CD8-positive, alpha-beta memory T cell (primary cell): ENCODE data around the gene EEPD1. TPM values are rescaled to one million over a fixed set of nuclear protein-coding genes. Genes with fewer than 3 reads are reported as not detected.
"Not testable (repeated sequence)": the region's sequence is repeated elsewhere in the genome, so short reads cannot be mapped to it uniquely, and the experiment has no call there.

Source experiments
- CTCF ChIA-PET: fragments of 350-600 bp; sonication (Branson Sonifier 250); formaldehyde crosslinking; loops from one replicate; lab custom pipeline; 2021; ENCODE audit warnings: antibody characterized with exemption; lab: Charles Lee
- POLR2A ChIA-PET: fragments of 350-600 bp; sonication (Branson Sonifier 250); formaldehyde crosslinking; loops from one replicate; lab custom pipeline; 2021; ENCODE audit warnings: antibody characterized with exemption; lab: Charles Lee
- DNase-seq, 5 donors: peaks; one replicate each; pipeline versions ENCODE4 v3.0.0 to v3.0.0-alpha.2; 2020 to 2022; ENCODE audit warnings: mixed read lengths in 1 of 5
- H3K27ac ChIP-seq: one replicate; pipeline ENCODE4 v1.7.0; 2013; ENCODE audit warnings: low read depth, mild to moderate bottlenecking, low read length, moderate library complexity
- H3K27me3 ChIP-seq: 2 replicates; pipeline ENCODE4 v1.7.0; 2013; ENCODE audit warnings: low read length, mild to moderate bottlenecking; ENCODE audit not compliant: insufficient read depth, poor library complexity, severe bottlenecking
- H3K36me3 ChIP-seq: 2 replicates; pipeline ENCODE4 v1.7.0; 2013; ENCODE audit warnings: mild to moderate bottlenecking, low read length, moderate library complexity; ENCODE audit not compliant: insufficient read depth
- H3K4me1 ChIP-seq: 2 replicates; pipeline ENCODE4 v1.7.0; 2013; ENCODE audit warnings: mild to moderate bottlenecking, low read length, moderate library complexity; ENCODE audit not compliant: insufficient read depth
- H3K4me3 ChIP-seq: 2 replicates; pipeline ENCODE4 v1.7.0; 2013; ENCODE audit warnings: mild to moderate bottlenecking, low read length
- H3K9me3 ChIP-seq: 2 replicates; pipeline ENCODE4 v1.7.0; 2013; ENCODE audit warnings: mild to moderate bottlenecking, low read length
- H3K27ac Mint-ChIP-seq, 8 donors: one replicate each; pipeline ENCODE4 v1.8.0; 2020 to 2021; ENCODE audit warnings: mixed read lengths in 8 of 8, mild to moderate bottlenecking in 6 of 8, inconsistent platforms in 3 of 8, moderate library complexity in 3 of 8
- H3K27me3 Mint-ChIP-seq, 2 donors: one replicate each; pipeline ENCODE4 v1.8.0; 2020 to 2021; ENCODE audit warnings: mixed read lengths in 2 of 2, mild to moderate bottlenecking in 1 of 2, moderate library complexity in 1 of 2
- H3K36me3 Mint-ChIP-seq, 3 donors: one replicate each; pipeline ENCODE4 v1.8.0; 2020 to 2021; ENCODE audit warnings: mixed read lengths in 3 of 3, inconsistent platforms in 1 of 3, mild to moderate bottlenecking in 1 of 3
- H3K4me1 Mint-ChIP-seq, 3 donors: one replicate each; pipeline ENCODE4 v1.8.0; 2020 to 2021; ENCODE audit warnings: mixed read lengths in 3 of 3, inconsistent platforms in 1 of 3, mild to moderate bottlenecking in 1 of 3
- H3K4me3 Mint-ChIP-seq, 7 donors: one replicate each; pipeline ENCODE4 v1.8.0; 2020 to 2021; ENCODE audit warnings: mixed read lengths in 7 of 7, mild to moderate bottlenecking in 6 of 7, moderate library complexity in 4 of 7, inconsistent platforms in 2 of 7
- H3K9me3 Mint-ChIP-seq, 5 donors: one replicate each; pipeline ENCODE4 v1.8.0; 2020 to 2022; ENCODE audit warnings: mixed read lengths in 5 of 5, mild to moderate bottlenecking in 3 of 5, moderate library complexity in 2 of 5, inconsistent platforms in 1 of 5
- polyA plus RNA-seq: library from polyadenylated mRNA; unstranded; fragments of 300-500 nt; fragmentation: Illumina TruSeq; gene quantifications from one replicate; pipeline ENCODE4 v1.2.3, GENCODE V29; 2021
- total RNA-seq, 2 experiments: library from RNA; stranded (reverse); gene quantifications; one replicate each; pipeline ENCODE4 v1.2.3, GENCODE V29; 2021

Gene EEPD1
- total RNA-seq (under 1 TPM; 0.66 to 0.84 TPM), polyA plus RNA-seq (15.0 TPM)

DNA sequence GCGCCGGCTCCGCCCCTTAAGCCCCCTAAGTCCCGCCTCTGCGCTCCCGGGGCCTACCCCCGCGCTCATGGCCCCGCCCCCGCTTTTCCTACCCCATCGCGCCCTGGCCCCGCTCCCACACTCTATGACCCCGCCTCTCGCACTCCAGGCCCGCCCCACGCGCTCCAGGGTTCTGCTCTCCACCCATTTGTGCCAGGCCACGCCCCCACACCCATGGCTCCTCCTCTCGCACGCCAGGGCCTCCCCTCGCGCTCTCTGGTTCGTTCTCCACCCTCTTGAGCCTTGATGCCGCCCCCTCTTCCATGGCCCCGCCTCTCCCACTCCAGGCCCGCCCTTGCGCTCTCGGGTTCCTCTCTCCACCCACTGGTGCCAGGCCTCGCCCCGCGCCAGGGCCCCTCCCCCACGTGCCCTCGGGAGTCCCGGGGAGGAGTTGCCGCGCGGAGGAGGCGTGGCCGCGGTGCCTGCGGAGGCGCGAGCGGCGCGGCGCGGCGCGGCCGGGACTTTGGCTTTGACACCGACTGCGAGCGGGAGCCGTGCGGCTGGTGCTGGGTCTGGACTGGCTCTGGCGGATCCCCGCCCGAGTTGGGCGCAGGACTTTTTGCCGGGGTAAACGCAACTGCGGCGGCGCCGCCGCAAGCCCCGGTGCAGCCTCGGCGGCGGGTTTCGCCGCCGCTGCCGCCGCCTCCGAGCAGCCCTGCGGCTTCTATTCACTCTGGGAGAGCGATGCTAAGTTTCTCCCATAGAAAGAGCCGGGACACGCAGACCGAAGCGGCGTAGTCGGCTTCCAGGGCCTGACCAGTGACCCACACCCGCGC lies at the start of gene EEPD1:
Gene EEPD1, plus strand, starts transcription at position 499 of the 815 bp plus-strand sequence. CDS start 1,071 bp downstream, outside the sequence.
- POLR2A ChIA-PET = no interaction called here
- peak; percentile 99 to 100 (median 100) for DNase-seq
- Histone ChIP-seq H3K27me3 (no peaks in the 10 kb centered on the region), H3K4me1 (peaks cover 15% of the 10 kb centered on the region), H3K9me3 (no peaks in the 10 kb centered on the region), H3K27ac (peak within 1 kb of the TSS; percentile 51), H3K4me3 (peak within 1 kb of the TSS; percentile 73), H3K36me3 (no peaks in the 10 kb centered on the region)
- no peaks in the 10 kb centered on the region for H3K9me3 Mint-ChIP-seq
- peak within 1 kb of the TSS; percentile 78 to 90 (median 82) for H3K4me3 Mint-ChIP-seq
- H3K36me3 Mint-ChIP-seq = peaks cover 0 to 2% (median 0%) of the 10 kb centered on the region in 3 donors
- CTCF ChIA-PET = no interaction called here
- H3K4me1 Mint-ChIP-seq = peaks cover 14 to 41% (median 33%) of the 10 kb centered on the region in 3 donors
- peaks cover 0 to 5% of the 10 kb centered on the region in 2 donors for H3K27me3 Mint-ChIP-seq
- H3K27ac Mint-ChIP-seq = peak within 1 kb of the TSS; percentile 7 to 84 (median 40)

DNA sequence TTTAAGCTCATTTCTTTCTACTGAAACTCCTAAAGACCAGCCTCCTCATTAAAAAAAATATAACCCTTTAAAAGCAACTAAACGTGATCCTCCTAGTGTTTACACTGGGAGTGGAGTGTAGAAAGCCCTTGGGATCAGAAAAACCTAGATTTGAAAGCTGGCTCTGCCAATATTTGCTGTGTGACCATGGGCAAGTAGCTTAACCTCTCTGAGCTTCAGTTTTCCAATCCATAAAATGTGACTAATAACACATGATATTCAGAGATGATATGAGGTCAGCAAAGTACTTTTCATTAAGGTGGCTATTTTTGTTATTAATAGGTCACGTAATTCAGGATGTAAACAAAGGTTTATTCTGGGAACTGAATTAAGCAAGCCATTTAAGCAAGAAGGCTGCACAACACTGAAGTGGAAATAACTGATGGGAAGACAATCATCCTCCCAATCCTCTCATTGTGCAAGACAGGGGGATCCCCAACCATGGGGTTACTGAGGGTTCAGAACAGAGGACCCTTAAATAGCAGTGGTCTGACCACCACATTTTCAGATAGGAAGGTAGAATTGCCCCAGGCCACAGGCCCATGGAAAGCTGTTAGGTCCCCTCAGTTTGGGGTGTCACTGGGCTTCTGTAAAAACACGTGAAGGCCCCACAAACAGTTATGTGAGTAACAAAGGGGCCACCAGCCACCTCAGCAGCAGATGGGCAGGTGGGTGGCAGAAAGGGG lies 49.1 kb upstream of the EEPD1 start:
- H3K4me1 ChIP-seq = no peaks in the 10 kb centered on the region
- ChIA-PET POLR2A (no interaction called here), CTCF (no interaction called here)
- no peaks in the 10 kb centered on the region for H3K27me3 ChIP-seq
- Mint-ChIP-seq H3K9me3 (peaks cover 0 to 12% (median 3%) of the 10 kb centered on the region in 5 donors), H3K4me3 (no peak overlapping the region), H3K27ac (no peak overlapping the region), H3K27me3 (peaks cover 0 to 3% of the 10 kb centered on the region in 2 donors), H3K4me1 (no peaks in the 10 kb centered on the region), H3K36me3 (peaks cover 0 to 8% (median 3%) of the 10 kb centered on the region in 3 donors)
- H3K36me3 ChIP-seq = no peaks in the 10 kb centered on the region
- H3K4me3 ChIP-seq = no peak overlapping the region
- H3K27ac ChIP-seq = no peak overlapping the region
- no peak for DNase-seq
- no peaks in the 10 kb centered on the region for H3K9me3 ChIP-seq

DNA sequence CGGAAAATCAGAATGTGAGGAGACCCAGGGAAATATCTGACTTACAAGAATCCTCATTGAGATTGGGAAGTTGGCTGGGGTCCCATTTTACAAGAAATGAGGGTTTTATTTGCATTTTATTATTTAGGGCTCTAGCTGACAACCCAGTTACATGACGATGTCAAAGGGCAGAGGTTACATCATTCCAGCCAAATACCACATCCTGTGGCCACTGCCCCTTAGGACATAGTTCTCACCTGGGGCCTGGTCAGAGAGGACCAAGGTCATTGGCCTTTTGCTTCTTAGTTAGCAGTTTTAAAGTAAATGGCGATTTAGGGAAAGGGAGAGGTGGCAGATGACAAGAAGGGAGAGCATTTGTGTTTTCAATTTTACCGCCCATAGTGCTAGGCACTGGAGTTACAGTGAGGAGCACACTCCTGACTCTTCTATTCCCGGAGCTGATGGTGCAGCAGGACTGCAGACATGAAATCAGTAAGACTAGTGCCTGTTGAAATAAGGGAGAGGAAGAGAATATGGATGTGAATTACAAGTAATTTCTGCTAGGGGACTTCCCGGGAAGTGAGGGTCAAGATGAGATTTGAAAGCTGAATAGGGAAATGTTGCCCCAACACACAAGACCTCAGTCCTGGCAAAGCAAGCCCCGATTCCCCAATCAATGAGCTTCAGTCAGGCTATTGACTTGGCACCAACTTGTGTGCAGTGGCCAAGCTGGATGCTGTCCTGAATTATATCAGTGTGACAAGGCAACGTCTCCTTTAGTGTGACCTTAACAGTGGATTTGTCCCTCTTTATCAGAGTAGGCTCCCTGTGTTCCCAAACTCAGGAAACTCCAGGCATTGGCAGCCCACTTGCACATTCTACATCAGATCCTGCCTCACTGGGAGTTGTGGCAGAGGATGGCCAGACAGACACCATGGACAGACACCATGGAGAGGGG lies 45.8 kb upstream of the EEPD1 start:
- H3K4me3 ChIP-seq, POLR2A ChIA-PET, H3K36me3 Mint-ChIP-seq, H3K27me3 ChIP-seq, H3K27me3 Mint-ChIP-seq, H3K4me1 Mint-ChIP-seq, CTCF ChIA-PET, H3K36me3 ChIP-seq, H3K9me3 ChIP-seq, H3K4me3 Mint-ChIP-seq, H3K9me3 Mint-ChIP-seq, H3K27ac Mint-ChIP-seq, H3K4me1 ChIP-seq, DNase-seq, H3K27ac ChIP-seq: not testable (repeated sequence)

DNA sequence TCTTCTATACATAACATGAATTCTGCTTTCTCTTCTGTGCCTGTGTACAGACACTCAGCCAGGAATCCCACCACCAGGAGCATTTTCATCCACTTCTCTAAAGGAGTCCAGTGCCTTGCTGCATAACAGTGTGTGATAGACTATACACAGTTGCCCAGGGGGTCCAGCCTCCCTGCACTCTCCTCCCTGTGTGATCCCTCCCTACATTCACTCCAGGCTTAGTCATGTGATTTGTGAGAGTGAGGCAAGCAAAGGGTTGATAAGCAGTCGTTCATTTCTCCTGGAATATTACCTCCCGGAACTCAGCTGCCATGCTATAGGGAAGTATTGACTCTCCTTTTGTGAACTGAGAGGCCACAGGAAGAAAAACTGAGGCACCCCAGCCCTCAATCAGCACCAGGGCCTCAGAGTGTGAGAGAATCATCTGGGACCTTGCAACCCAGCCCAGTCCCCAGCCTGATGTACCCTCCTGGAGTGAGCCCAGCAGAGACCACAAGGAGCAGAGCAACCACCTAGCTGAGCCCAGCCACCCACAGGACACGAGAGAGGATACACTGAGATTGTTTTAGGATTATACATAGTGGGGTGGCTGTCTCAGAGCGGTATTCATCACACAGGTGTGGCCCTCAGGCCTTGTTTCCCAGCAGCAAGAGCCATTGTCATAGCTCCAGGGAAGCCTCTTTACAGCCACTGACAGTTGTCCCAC lies 45.0 kb upstream of the EEPD1 start:
- Histone ChIP-seq H3K27ac (no peak overlapping the region), H3K27me3 (no peaks in the 10 kb centered on the region), H3K4me1 (no peaks in the 10 kb centered on the region), H3K4me3 (no peak overlapping the region), H3K9me3 (no peaks in the 10 kb centered on the region), H3K36me3 (no peaks in the 10 kb centered on the region)
- POLR2A ChIA-PET = no interaction called here
- no peaks in the 10 kb centered on the region for H3K4me1 Mint-ChIP-seq
- no peaks in the 10 kb centered on the region for H3K9me3 Mint-ChIP-seq
- CTCF ChIA-PET = no interaction called here
- no peak overlapping the region for H3K4me3 Mint-ChIP-seq
- no peak for DNase-seq
- no peaks in the 10 kb centered on the region for H3K36me3 Mint-ChIP-seq
- peaks cover 0 to 2% of the 10 kb centered on the region in 2 donors for H3K27me3 Mint-ChIP-seq
- no peak overlapping the region for H3K27ac Mint-ChIP-seq

DNA sequence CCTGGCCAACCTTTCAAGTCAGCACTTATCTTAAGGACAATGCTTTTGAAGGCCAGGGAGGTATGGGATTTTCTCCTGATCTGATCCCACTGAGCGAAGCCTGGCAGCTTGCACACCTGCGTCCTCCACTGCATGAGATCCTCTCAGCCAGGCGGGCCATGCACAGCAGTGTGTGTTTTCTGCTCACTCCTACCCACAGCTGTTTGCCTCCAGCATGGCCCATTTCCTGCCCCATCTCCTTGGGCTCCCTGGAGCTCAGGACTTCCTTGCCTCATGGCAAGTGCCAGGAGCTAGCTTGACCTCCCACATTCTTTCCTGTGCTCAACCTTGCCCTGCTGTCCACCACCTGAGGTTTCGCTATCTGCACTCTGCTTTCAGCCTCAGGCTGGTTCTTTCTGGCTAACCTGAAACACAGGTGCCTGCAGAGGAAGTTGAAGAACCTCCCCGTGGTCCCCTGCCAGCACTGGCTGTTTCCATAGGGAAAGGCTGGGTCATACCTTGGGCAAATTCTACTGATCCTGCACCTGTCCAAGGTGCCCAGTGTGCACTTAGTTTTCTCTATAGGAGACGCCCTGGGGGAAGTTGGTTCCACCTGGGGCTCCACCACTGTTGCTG lies 43.9 kb upstream of the EEPD1 start:
- no peaks in the 10 kb centered on the region for H3K36me3 Mint-ChIP-seq
- H3K27ac ChIP-seq = no peak overlapping the region
- H3K27me3 Mint-ChIP-seq = peaks cover 0 to 3% of the 10 kb centered on the region in 2 donors
- no peak for DNase-seq
- no peaks in the 10 kb centered on the region for H3K27me3 ChIP-seq
- no peaks in the 10 kb centered on the region for H3K4me1 Mint-ChIP-seq
- H3K27ac Mint-ChIP-seq = peak overlapping the region in 1 of 8 donors; percentile 75
- no peaks in the 10 kb centered on the region for H3K9me3 Mint-ChIP-seq
- no peaks in the 10 kb centered on the region for H3K4me1 ChIP-seq
- POLR2A ChIA-PET = no interaction called here
- no peaks in the 10 kb centered on the region for H3K36me3 ChIP-seq
- no peak overlapping the region for H3K4me3 Mint-ChIP-seq
- CTCF ChIA-PET = no interaction called here
- H3K9me3 ChIP-seq = no peaks in the 10 kb centered on the region
- H3K4me3 ChIP-seq = no peak overlapping the region

DNA sequence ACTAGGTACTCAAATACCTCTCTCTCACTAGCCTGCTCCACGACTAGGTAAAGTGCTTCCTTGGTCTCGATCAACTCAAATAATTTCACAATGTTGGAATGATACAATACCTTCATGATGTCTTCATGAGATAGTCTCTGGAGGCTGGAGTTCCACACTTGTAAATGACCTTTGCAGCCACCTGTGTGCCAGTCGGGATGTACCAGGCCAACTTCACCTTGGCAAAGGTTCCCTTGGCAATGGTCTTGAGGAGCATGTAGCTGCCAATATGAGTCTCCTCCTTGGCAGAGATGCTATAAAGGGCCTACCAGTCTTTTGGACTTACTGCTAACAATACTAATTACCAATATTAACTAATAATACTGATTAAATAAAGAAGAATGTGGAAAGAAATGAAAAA lies 42.5 kb upstream of the EEPD1 start:
- no peaks in the 10 kb centered on the region for H3K36me3 ChIP-seq
- no peak overlapping the region for H3K4me3 Mint-ChIP-seq
- H3K27ac Mint-ChIP-seq = no peak overlapping the region
- ChIA-PET POLR2A (no interaction called here), CTCF (no interaction called here)
- H3K27me3 ChIP-seq = no peaks in the 10 kb centered on the region
- H3K4me1 ChIP-seq = no peaks in the 10 kb centered on the region
- no peak overlapping the region for H3K27ac ChIP-seq
- no peak overlapping the region for H3K4me3 ChIP-seq
- H3K27me3 Mint-ChIP-seq = peaks cover 0 to 3% of the 10 kb centered on the region in 2 donors
- H3K4me1 Mint-ChIP-seq = peaks cover under 1 to 10% (median 8%) of the 10 kb centered on the region in 3 donors
- no peaks in the 10 kb centered on the region for H3K9me3 Mint-ChIP-seq
- DNase-seq = no peak
- H3K9me3 ChIP-seq = no peaks in the 10 kb centered on the region
- H3K36me3 Mint-ChIP-seq = no peaks in the 10 kb centered on the region

DNA sequence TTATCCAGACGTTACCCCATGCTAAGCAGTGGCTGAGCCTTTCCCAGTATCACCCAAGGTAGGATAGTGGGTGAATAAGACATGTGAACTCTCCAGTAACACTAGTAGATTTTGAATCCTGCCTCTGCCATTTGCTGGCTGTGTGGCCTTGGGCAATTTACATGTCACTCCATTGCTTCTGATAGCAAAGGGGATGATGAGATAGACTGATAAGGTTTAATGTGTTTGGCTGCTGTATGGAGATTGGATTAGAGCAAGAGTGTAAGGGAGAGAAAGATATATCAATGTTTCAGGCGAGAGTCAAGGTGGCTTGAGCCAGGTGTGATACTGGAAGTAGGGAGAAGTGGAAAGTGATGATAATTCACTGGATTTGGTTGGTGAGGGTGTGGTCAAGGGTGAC lies 40.1 kb upstream of the EEPD1 start:
- POLR2A ChIA-PET = no interaction called here

More for the DNA sequence above, 40.1 kb upstream of the EEPD1 start:
- H3K4me1 ChIP-seq = peaks cover 13% of the 10 kb centered on the region
- H3K27ac ChIP-seq = no peak overlapping the region
- no peaks in the 10 kb centered on the region for H3K36me3 Mint-ChIP-seq
- no peak overlapping the region for H3K4me3 ChIP-seq
- H3K9me3 Mint-ChIP-seq = no peaks in the 10 kb centered on the region
- peaks cover 18 to 34% (median 28%) of the 10 kb centered on the region in 3 donors for H3K4me1 Mint-ChIP-seq
- H3K27ac Mint-ChIP-seq = peak overlapping the region in 1 of 8 donors; percentile 9
- peaks cover 9 to 13% of the 10 kb centered on the region in 2 donors for H3K27me3 Mint-ChIP-seq
- CTCF ChIA-PET = no interaction called here
- no peaks in the 10 kb centered on the region for H3K27me3 ChIP-seq
- no peak overlapping the region for H3K4me3 Mint-ChIP-seq
- H3K36me3 ChIP-seq = no peaks in the 10 kb centered on the region
- no peak for DNase-seq
- H3K9me3 ChIP-seq = no peaks in the 10 kb centered on the region
